Natural killer cell (primary cell): ENCODE data around the gene C19orf67. TPM values are rescaled to one million over a fixed set of nuclear protein-coding genes. Genes with fewer than 3 reads are reported as not detected.
"Not testable (repeated sequence)": the region's sequence is repeated elsewhere in the genome, so short reads cannot be mapped to it uniquely, and the experiment has no call there.

Experiments used
- ATAC-seq, 3 donors: fragments of 150-1000 bp in 2 of 3; fragments of 200-7000 bp in 1 of 3; cut with Tn5 transposase; 1 replicate in 1 of 3; 2 replicates in 2 of 3; pipeline ENCODE4 v1.10.0; 2021; ENCODE audit warnings: mild to moderate bottlenecking in 2 of 3, moderate library complexity in 2 of 3
- DNase-seq, 2 donors: peaks; one replicate each; pipeline versions ENCODE4 v3.0.0 to v3.0.0-alpha.2; 2013 to 2021; ENCODE audit warnings: mixed read lengths in 1 of 2
- H3K27ac ChIP-seq: one replicate; pipeline ENCODE4 v1.5.1; 2013; ENCODE audit warnings: mild to moderate bottlenecking, low read length
- H3K27me3 ChIP-seq: one replicate; pipeline ENCODE4 v1.6.1; 2013; ENCODE audit warnings: low read length; ENCODE audit not compliant: control insufficient read depth, insufficient read depth
- H3K36me3 ChIP-seq: one replicate; pipeline ENCODE4 v1.6.1; 2013; ENCODE audit warnings: low read length; ENCODE audit not compliant: control insufficient read depth, insufficient read depth
- H3K4me1 ChIP-seq: one replicate; pipeline ENCODE4 v1.6.1; 2013; ENCODE audit warnings: low read length; ENCODE audit not compliant: control insufficient read depth, insufficient read depth
- H3K4me3 ChIP-seq: one replicate; pipeline ENCODE4 v1.5.1; 2013; ENCODE audit warnings: low read length
- H3K9me3 ChIP-seq: one replicate; pipeline ENCODE4 v1.6.1; 2013; ENCODE audit warnings: low read length; ENCODE audit not compliant: control insufficient read depth, insufficient read depth
- H3K27ac Mint-ChIP-seq, 2 donors: one replicate each; pipeline ENCODE4 v1.8.0; 2022; ENCODE audit warnings: mild to moderate bottlenecking in 2 of 2, mixed read lengths in 2 of 2, moderate library complexity in 1 of 2
- H3K27me3 Mint-ChIP-seq, 2 donors: one replicate each; pipeline ENCODE4 v1.8.0; 2022; ENCODE audit warnings: low read depth in 2 of 2, mixed read lengths in 2 of 2
- H3K36me3 Mint-ChIP-seq: one replicate; pipeline ENCODE4 v1.8.0; 2022; ENCODE audit warnings: mixed read lengths
- H3K4me1 Mint-ChIP-seq, 2 donors: one replicate each; pipeline ENCODE4 v1.8.0; 2022; ENCODE audit warnings: mixed read lengths in 2 of 2
- H3K4me3 Mint-ChIP-seq: one replicate; pipeline ENCODE4 v1.8.0; 2022; ENCODE audit warnings: mild to moderate bottlenecking, moderate library complexity, mixed read lengths
- H3K9me3 Mint-ChIP-seq, 2 donors: one replicate each; pipeline ENCODE4 v1.8.0; 2022; ENCODE audit warnings: mixed read lengths in 2 of 2
- CTCF ChIP-seq: fragments of 200-600 bp; IDR thresholded peaks from one replicate; pipeline ENCODE4 v1.8.0; 2022; ENCODE audit warnings: antibody characterized with exemption
- WGBS: methylation state at CpG from one replicate; pipeline ENCODE4 v1.1.7; 2013; ENCODE audit warnings: missing lambda C conversion rate; ENCODE audit not compliant: insufficient coverage; 5-methylcytosine and 5-hydroxymethylcytosine counted together
- intact Hi-C: fragments of 100-400 bp; cut with micrococcal nuclease; formaldehyde crosslinking; loops from one replicate; pipeline ENCODE4 v1.14.2; 2022
- total RNA-seq, 4 donors: library from RNA; stranded (reverse); fragments of 120-200 nt in 1 of 4; gene quantifications; one replicate each; pipeline versions ENCODE4 v1.2.3 to v1.2.4, GENCODE V29; 2013 to 2022

The C19orf67 gene
- total RNA-seq, 3 donors from 2014 or later (not counting 1 experiment from before 2014, with no cell fraction given), result 0.35 to 0.53 TPM; not detected in 1

GRCh38 chr19:14053500-14053899 lies 32.1 kb downstream of the C19orf67 start:
- H3K4me3 ChIP-seq, result no peak overlapping the region
- Mint-ChIP-seq H3K4me3 (no peak overlapping the region), H3K4me1 (peaks cover 5 to 23% of the 10 kb centered on the region in 2 donors), H3K9me3 (no peaks in the 10 kb centered on the region), H3K27ac (peak overlapping the region in 1 of 2 donors; percentile 21), H3K36me3 (no peaks in the 10 kb centered on the region), H3K27me3 (peaks cover 7 to 10% of the 10 kb centered on the region in 2 donors)
- H3K4me1 ChIP-seq, result peaks cover 14% of the 10 kb centered on the region
- no peak for TF ChIP-seq CTCF
- peaks cover 9% of the 10 kb centered on the region for H3K27me3 ChIP-seq
- 90% methylated on average over 11 of the region's 11 CpGs for WGBS
- H3K9me3 ChIP-seq, result no peaks in the 10 kb centered on the region
- peak in 1 of 2 donors; percentile 11 for DNase-seq
- intact Hi-C loops, result no loop called here
- no peak for ATAC-seq
- H3K27ac ChIP-seq, result no peak overlapping the region
- peaks cover 39% of the 10 kb centered on the region for H3K36me3 ChIP-seq

- H3K27me3 Mint-ChIP-seq, result peaks cover 3 to 5% of the 10 kb centered on the region in 2 donors
- H3K4me1 Mint-ChIP-seq, result peaks cover under 1 to 22% of the 10 kb centered on the region in 2 donors
- no peak for DNase-seq
- Histone ChIP-seq H3K36me3 (peaks cover 43% of the 10 kb centered on the region), H3K4me3 (no peak overlapping the region), H3K4me1 (peaks cover 9% of the 10 kb centered on the region), H3K27me3 (peaks cover 5% of the 10 kb centered on the region), H3K27ac (no peak overlapping the region), H3K9me3 (no peaks in the 10 kb centered on the region)
- peak overlapping the region in 1 of 2 donors; percentile 56 for H3K27ac Mint-ChIP-seq
- TF ChIP-seq CTCF, result no peak
- no peak for ATAC-seq
- WGBS, result 94% methylated on average over 3 of the region's 3 CpGs
- intact Hi-C loops, result no loop called here
- no peak overlapping the region for H3K4me3 Mint-ChIP-seq
- H3K9me3 Mint-ChIP-seq, result no peaks in the 10 kb centered on the region
- H3K36me3 Mint-ChIP-seq, result no peaks in the 10 kb centered on the region
Measured at GRCh38 chr19:14053032-14053431, 32.6 kb downstream of the C19orf67 start.

- DNase-seq (no peak), ATAC-seq (no peak)
- no peaks in the 10 kb centered on the region for H3K9me3 ChIP-seq
- Mint-ChIP-seq H3K36me3 (no peaks in the 10 kb centered on the region), H3K27me3 (no peaks in the 10 kb centered on the region), H3K4me1 (peaks cover 0 to 17% of the 10 kb centered on the region in 2 donors), H3K27ac (peak overlapping the region; percentile 56 to 74), H3K4me3 (no peak overlapping the region), H3K9me3 (no peaks in the 10 kb centered on the region)
- intact Hi-C loops, result no loop called here
- no peak overlapping the region for H3K4me3 ChIP-seq
- peaks cover 46% of the 10 kb centered on the region for H3K36me3 ChIP-seq
- 94% methylated on average over 6 of the region's 6 CpGs for WGBS
- H3K27me3 ChIP-seq, result no peaks in the 10 kb centered on the region
- H3K4me1 ChIP-seq, result peaks cover 4% of the 10 kb centered on the region
- no peak overlapping the region for H3K27ac ChIP-seq
- no peak for TF ChIP-seq CTCF
Measured at GRCh38 chr19:14052470-14052869, 33.1 kb downstream of the C19orf67 start.

- no peaks in the 10 kb centered on the region for H3K9me3 Mint-ChIP-seq
- TF ChIP-seq CTCF, result no peak
- H3K36me3 Mint-ChIP-seq, result no peaks in the 10 kb centered on the region
- DNase-seq (no peak), ATAC-seq (no peak)
- H3K4me3 ChIP-seq, result no peak overlapping the region
- H3K9me3 ChIP-seq, result no peaks in the 10 kb centered on the region
- peaks cover 46% of the 10 kb centered on the region for H3K36me3 ChIP-seq
- no peak overlapping the region for H3K27ac ChIP-seq
- H3K4me1 ChIP-seq, result peaks cover under 1% of the 10 kb centered on the region
- H3K27me3 Mint-ChIP-seq, result no peaks in the 10 kb centered on the region
- 90% methylated on average over 9 of the region's 9 CpGs for WGBS
- intact Hi-C loops, result no loop called here
- H3K4me1 Mint-ChIP-seq, result peaks cover 0 to 17% of the 10 kb centered on the region in 2 donors
- H3K4me3 Mint-ChIP-seq, result no peak overlapping the region
- H3K27me3 ChIP-seq, result no peaks in the 10 kb centered on the region
- peak overlapping the region; percentile 56 to 74 for H3K27ac Mint-ChIP-seq
Measured at GRCh38 chr19:14051980-14052379, 33.6 kb downstream of the C19orf67 start.

- H3K27me3 ChIP-seq, H3K27ac Mint-ChIP-seq, H3K4me3 Mint-ChIP-seq, H3K27me3 Mint-ChIP-seq, H3K4me3 ChIP-seq, H3K9me3 ChIP-seq, H3K36me3 Mint-ChIP-seq, intact Hi-C loops, H3K27ac ChIP-seq, H3K4me1 ChIP-seq, H3K9me3 Mint-ChIP-seq, ATAC-seq, DNase-seq: not testable (repeated sequence)
- 96% methylated on average over 11 of the region's 11 CpGs for WGBS
- peaks cover 52% of the 10 kb centered on the region for H3K36me3 ChIP-seq
- peaks cover 0 to 17% of the 10 kb centered on the region in 2 donors for H3K4me1 Mint-ChIP-seq
Measured at GRCh38 chr19:14050961-14051360, 34.6 kb downstream of the C19orf67 start.
